ENCODE measurements around the gene NUMBL. TPM values are rescaled to one million over a fixed set of nuclear protein-coding genes. Genes with fewer than 3 reads are reported as not detected.
"Not testable (repeated sequence)": the region's sequence is repeated elsewhere in the genome, so short reads cannot be mapped to it uniquely, and the experiment has no call there.

NUMBL gene
- total RNA-seq, 1 donor: 26.8 TPM

GRCh38 chr19:40650749-40651305 lies 39.6 kb downstream of the NUMBL start:
- TF ChIP-seq CTCF (IDR thresholded peaks at IDR 0.05; ENCODE audit: extremely low read depth, low read depth, low read length): no peak
- H3K4me1 ChIP-seq (ENCODE audit: insufficient read depth, low read length): peaks cover 27% of the 10 kb centered on the region
- H2AFZ ChIP-seq (ENCODE audit: low read length): peak overlapping the region; percentile 63
- H3K4me3 ChIP-seq (ENCODE audit: insufficient read depth, low read length): no peak overlapping the region
- H3K9me3 ChIP-seq (ENCODE audit: low read depth, low read length): no peaks in the 10 kb centered on the region
- H3K27ac ChIP-seq (ENCODE audit: low read depth, low read length): peak overlapping the region; percentile 48
- no peaks in the 10 kb centered on the region for H3K79me2 ChIP-seq (ENCODE audit: insufficient read depth, low read length)
- no peaks in the 10 kb centered on the region for H3K36me3 ChIP-seq (ENCODE audit: insufficient read depth, low read length)
- H3K27me3 ChIP-seq (ENCODE audit: insufficient read depth, low read length): no peaks in the 10 kb centered on the region
- no peaks in the 10 kb centered on the region for H4K20me1 ChIP-seq (ENCODE audit: insufficient read depth, low read length)
- DNase-seq (ENCODE audit: insufficient read length, low spot score, missing footprints): peak; percentile 91
- peak overlapping the region; percentile 40 for H3K4me2 ChIP-seq (ENCODE audit: insufficient read depth, low read length)

GRCh38 chr19:40649903-40650675 lies 40.4 kb downstream of the NUMBL start:
- not testable (repeated sequence) for H2AFZ ChIP-seq (ENCODE audit: low read length); H4K20me1 ChIP-seq (ENCODE audit: insufficient read depth, low read length); H3K27me3 ChIP-seq (ENCODE audit: insufficient read depth, low read length); H3K4me3 ChIP-seq (ENCODE audit: insufficient read depth, low read length); H3K9me3 ChIP-seq (ENCODE audit: low read depth, low read length); H3K79me2 ChIP-seq (ENCODE audit: insufficient read depth, low read length); H3K36me3 ChIP-seq (ENCODE audit: insufficient read depth, low read length)
- Histone ChIP-seq H3K4me1 (ENCODE audit: insufficient read depth, low read length) (peaks cover 34% of the 10 kb centered on the region), H3K4me2 (ENCODE audit: insufficient read depth, low read length) (peak overlapping the region; percentile 40), H3K27ac (ENCODE audit: low read depth, low read length) (peak overlapping the region; percentile 48)
- DNase-seq (ENCODE audit: insufficient read length, low spot score, missing footprints): peak; percentile 22

GRCh38 chr19:40646743-40647254 lies 43.7 kb downstream of the NUMBL start:
- no peaks in the 10 kb centered on the region for H3K36me3 ChIP-seq (ENCODE audit: insufficient read depth, low read length)
- H3K27ac ChIP-seq (ENCODE audit: low read depth, low read length): peak overlapping the region; percentile 80
- no peaks in the 10 kb centered on the region for H3K9me3 ChIP-seq (ENCODE audit: low read depth, low read length)
- DNase-seq (ENCODE audit: insufficient read length, low spot score, missing footprints): peak; percentile 1
- peak overlapping the region; percentile 42 for H3K4me3 ChIP-seq (ENCODE audit: insufficient read depth, low read length)
- no peaks in the 10 kb centered on the region for H4K20me1 ChIP-seq (ENCODE audit: insufficient read depth, low read length)
- peak overlapping the region; percentile 72 for H3K4me2 ChIP-seq (ENCODE audit: insufficient read depth, low read length)
- H2AFZ ChIP-seq (ENCODE audit: low read length): peak overlapping the region; percentile 49
- no peaks in the 10 kb centered on the region for H3K79me2 ChIP-seq (ENCODE audit: insufficient read depth, low read length)
- no peaks in the 10 kb centered on the region for H3K27me3 ChIP-seq (ENCODE audit: insufficient read depth, low read length)
- no peak for TF ChIP-seq CTCF (IDR thresholded peaks at IDR 0.05; ENCODE audit: extremely low read depth, low read depth, low read length)
- H3K4me1 ChIP-seq (ENCODE audit: insufficient read depth, low read length): peaks cover 32% of the 10 kb centered on the region

- H3K9me3 ChIP-seq (ENCODE audit: low read depth, low read length): no peaks in the 10 kb centered on the region
- H4K20me1 ChIP-seq (ENCODE audit: insufficient read depth, low read length): no peaks in the 10 kb centered on the region
- DNase-seq (ENCODE audit: insufficient read length, low spot score, missing footprints): peak; percentile 65
- H3K79me2 ChIP-seq (ENCODE audit: insufficient read depth, low read length): no peaks in the 10 kb centered on the region
- no peak for TF ChIP-seq CTCF (IDR thresholded peaks at IDR 0.05; ENCODE audit: extremely low read depth, low read depth, low read length)
- H3K36me3 ChIP-seq (ENCODE audit: insufficient read depth, low read length): no peaks in the 10 kb centered on the region
- H3K27me3 ChIP-seq (ENCODE audit: insufficient read depth, low read length): no peaks in the 10 kb centered on the region
- no peak overlapping the region for H3K27ac ChIP-seq (ENCODE audit: low read depth, low read length)
- no peak overlapping the region for H2AFZ ChIP-seq (ENCODE audit: low read length)
- no peak overlapping the region for H3K4me3 ChIP-seq (ENCODE audit: insufficient read depth, low read length)
- peaks cover 31% of the 10 kb centered on the region for H3K4me1 ChIP-seq (ENCODE audit: insufficient read depth, low read length)
- no peak overlapping the region for H3K4me2 ChIP-seq (ENCODE audit: insufficient read depth, low read length)
These were observed 47.6 kb downstream of the NUMBL start for GRCh38 chr19:40642757-40643305.

Measured in osteoblast (primary cell).